Psoas muscle (tissue), 8 donors: ENCODE results near the gene APOA5. TPM values are rescaled to one million over a fixed set of nuclear protein-coding genes. Genes with fewer than 3 reads are reported as not detected.

Source experiments
- ATAC-seq, 4 donors: fragments of 200-7000 bp; cut with Tn5 transposase; one replicate each; pipeline ENCODE4 v1.9.1; 2020; ENCODE audit warnings: moderate library complexity in 3 of 4, mild to moderate bottlenecking in 2 of 4
- DNase-seq, 2 donors: peaks; one replicate each; pipeline ENCODE4 v3.0.0-alpha.2; 2020
- H3K27ac ChIP-seq: fragments of 200-600 bp; one replicate; pipeline ENCODE4 v1.8.0; 2022
- H3K27me3 ChIP-seq, 3 donors: fragments of 200-600 bp in 1 of 3; one replicate each; pipeline versions ENCODE4 v1.6.1 to v1.8.0; 2013 to 2022; ENCODE audit warnings: low read length in 2 of 3, mild to moderate bottlenecking in 2 of 3, moderate library complexity in 1 of 3; ENCODE audit not compliant: insufficient read depth in 3 of 3
- H3K36me3 ChIP-seq, 2 donors: fragments of 200-600 bp in 1 of 2; one replicate each; pipeline versions ENCODE4 v1.6.1 to v1.8.0; 2013 to 2022; ENCODE audit warnings: low read depth in 1 of 2, mild to moderate bottlenecking in 1 of 2, moderate library complexity in 1 of 2; ENCODE audit not compliant: insufficient read depth in 1 of 2
- H3K4me1 ChIP-seq: fragments of 200-600 bp; one replicate; pipeline ENCODE4 v1.8.0; 2022
- H3K4me3 ChIP-seq: fragments of 200-600 bp; one replicate; pipeline ENCODE4 v1.8.0; 2022; ENCODE audit warnings: mild to moderate bottlenecking
- H3K9me3 ChIP-seq: fragments of 200-600 bp; one replicate; pipeline ENCODE4 v1.8.0; 2022
- CTCF ChIP-seq: fragments of 200-600 bp; IDR thresholded peaks from one replicate; pipeline ENCODE4 v1.8.0; 2022; ENCODE audit warnings: antibody characterized with exemption
- WGBS, 3 donors: extraction: QIAGEN DNeasy Blood & Tissue Kit; methylation state at CpG; one replicate each; pipeline versions ENCODE4 v1.1.6 to v1.1.7; 2013; 5-methylcytosine and 5-hydroxymethylcytosine counted together
- intact Hi-C, 2 donors: fragments of 100-400 bp; cut with DNase I; formaldehyde crosslinking; loops; one replicate each; pipeline versions ENCODE4 v1.11.0 to v1.14.2; 2022
- polyA plus RNA-seq, 3 donors: library from polyadenylated mRNA; stranded (reverse); fragments of 200-250 nt; gene quantifications; one replicate each; pipeline ENCODE4 v1.2.3, GENCODE V29; 2013
- total RNA-seq, 4 donors: library from RNA; stranded (reverse); fragmentation: NEBNext Ultra II Directional in 2 of 4; extraction: Animal tissue kit (Norgen Biotek cat#: 25700) in 2 of 4; gene quantifications; one replicate each; pipeline versions ENCODE4 v1.2.1 to v1.2.4, GENCODE V29; 2021 to 2023
- donor health status: healthy with polysubstance abuse.
- donor health status: DM: no; HTN: no; CAD: no; lungs with moderate emphysema.
- donor health status: Bipolar disorder and iron deficiency.
- donor health status: healthy.
- donor health status: DM: yes; HTN: yes; CAD: no.
- donor health status: DM: no; HTN: no; CAD: no.
- donor health status: DM: no; HTN: no; CAD: no.
- donor health status: DM: yes; HTN: yes; CAD: no.

Gene APOA5
- total and polyA plus RNA-seq, 7 donors: 0.05 TPM; not detected in 6

GRCh38 chr11:116830184-116830912 is 38.7 kb upstream of the APOA5 start:
- Histone ChIP-seq H3K27ac (no peak overlapping the region), H3K4me1 (peaks cover 4% of the 10 kb centered on the region), H3K4me3 (no peak overlapping the region), H3K9me3 (no peaks in the 10 kb centered on the region), H3K36me3 (no peaks in the 10 kb centered on the region), H3K27me3 (no peaks in the 10 kb centered on the region)
- intact Hi-C loops: no loop called here
- no peak for TF ChIP-seq CTCF
- DNase-seq (no peak), ATAC-seq (no peak)
- 94 to 95% (median 94%) methylated on average over 13 to 17 of the region's 17 CpGs for WGBS, 3 donors

GRCh38 chr11:116829525-116830183 is 38.0 kb upstream of the APOA5 start, which contains the start of gene APOC3:
Gene APOC3 (plus strand): TSS chr11:116829907. CDS start chr11:116830583, 676 bp downstream.
- intact Hi-C loops: no loop called here
- no peak for DNase-seq
- no peak within 1 kb of the TSS for H3K4me3 ChIP-seq
- no peaks in the 10 kb centered on the region for H3K4me1 ChIP-seq
- ATAC-seq: no peak
- H3K27ac ChIP-seq: no peak within 1 kb of the TSS
- H3K9me3 ChIP-seq: no peaks in the 10 kb centered on the region
- 74 to 75% (median 75%) methylated on average over 9 of the region's 9 CpGs for WGBS, 3 donors
- TF ChIP-seq CTCF: no peak
- no peaks in the 10 kb centered on the region for H3K27me3 ChIP-seq
- H3K36me3 ChIP-seq: no peaks in the 10 kb centered on the region

GRCh38 chr11:116828632-116829524 is 37.2 kb upstream of the APOA5 start:
- H3K9me3 ChIP-seq: no peaks in the 10 kb centered on the region
- H3K36me3 ChIP-seq: no peaks in the 10 kb centered on the region
- WGBS, 3 donors: 68 to 71% (median 69%) methylated on average over 12 to 16 of the region's 16 CpGs
- no peak overlapping the region for H3K27ac ChIP-seq
- H3K27me3 ChIP-seq: no peaks in the 10 kb centered on the region
- ATAC-seq (no peak), DNase-seq (no peak)
- H3K4me1 ChIP-seq: no peaks in the 10 kb centered on the region
- TF ChIP-seq CTCF: no peak
- H3K4me3 ChIP-seq: no peak overlapping the region
- intact Hi-C loops: no loop called here

GRCh38 chr11:116827461-116827860 is 35.8 kb upstream of the APOA5 start:
- DNase-seq (no peak), ATAC-seq (no peak)
- intact Hi-C loops: no loop called here
- no peak for TF ChIP-seq CTCF
- no peaks in the 10 kb centered on the region for H3K4me1 ChIP-seq
- no peaks in the 10 kb centered on the region for H3K27me3 ChIP-seq
- no peak overlapping the region for H3K4me3 ChIP-seq
- no peaks in the 10 kb centered on the region for H3K9me3 ChIP-seq
- no peaks in the 10 kb centered on the region for H3K36me3 ChIP-seq
- WGBS, 3 donors: 96 to 98% (median 96%) methylated on average over 4 to 6 of the region's 6 CpGs
- no peak overlapping the region for H3K27ac ChIP-seq
